B cell (primary cell): Measurements from ENCODE around the gene ARPC2. TPM values are rescaled to one million over a fixed set of nuclear protein-coding genes. Genes with fewer than 3 reads are reported as not detected.

Experiments
- ATAC-seq: fragments of 200-7000 bp; cut with Tn5 transposase; one replicate; pipeline ENCODE4 v1.10.0; 2021; ENCODE audit warnings: low read depth, mild to moderate bottlenecking, moderate number of reproducible peaks, moderate library complexity
- CTCF ChIA-PET: fragments of 350-600 bp; sonication (Branson Sonifier 250); formaldehyde crosslinking; loops from one replicate; lab custom pipeline; 2021; ENCODE audit warnings: antibody characterized with exemption, inconsistent platforms; lab: Charles Lee
- POLR2A ChIA-PET: fragments of 350-600 bp; sonication (Branson Sonifier 250); formaldehyde crosslinking; loops from one replicate; lab custom pipeline; 2021; ENCODE audit warnings: antibody characterized with exemption; lab: Charles Lee
- DNase-seq: peaks from one replicate; pipeline ENCODE4 v3.0.0; 2013
- H2AFZ ChIP-seq: 2 replicates; pipeline ENCODE4 v1.6.1; 2012; ENCODE audit warnings: mild to moderate bottlenecking, low read depth, low read length; ENCODE audit not compliant: insufficient read depth, poor library complexity, severe bottlenecking
- H3K27ac ChIP-seq, 2 donors: 1 replicate in 1 of 2; 2 replicates in 1 of 2; pipeline ENCODE4 v1.5.1; 2012 to 2013; ENCODE audit warnings: low read length in 2 of 2, mild to moderate bottlenecking in 2 of 2, moderate library complexity in 1 of 2
- H3K27me3 ChIP-seq, 4 experiments: fragments of 200-600 bp in 1 of 4; sonication (generic) in 1 of 4; replicated peaks in 1 of 4; 1 replicate in 2 of 4; 2 replicates in 2 of 4; pipeline versions ENCODE4 v1.6.1 to v1.7.0; 2013 to 2016; ENCODE audit warnings: low read length in 3 of 4, mild to moderate bottlenecking in 2 of 4, mixed read lengths in 1 of 4, moderate library complexity in 1 of 4; ENCODE audit not compliant: insufficient read depth in 4 of 4, control insufficient read depth in 3 of 4; ENCODE audit errors: control extremely low read depth in 1 of 4
- H3K36me3 ChIP-seq, 2 experiments: replicated peaks in 1 of 2; 1 replicate in 1 of 2; 2 replicates in 1 of 2; pipeline versions ENCODE4 v1.6.1 to v1.7.1; 2013; ENCODE audit warnings: low read length in 1 of 2; ENCODE audit not compliant: insufficient read depth in 2 of 2, control insufficient read depth in 1 of 2; ENCODE audit errors: control extremely low read depth in 1 of 2, extremely low read depth in 1 of 2
- H3K4me1 ChIP-seq, 2 donors: fragments of 200-600 bp in 1 of 2; sonication (generic) in 1 of 2; 1 replicate in 1 of 2; 2 replicates in 1 of 2; pipeline versions ENCODE4 v1.5.1 to v1.6.1; 2013 to 2017; ENCODE audit warnings: low read length in 2 of 2; ENCODE audit not compliant: control insufficient read depth in 2 of 2, insufficient read depth in 2 of 2
- H3K4me2 ChIP-seq: replicated peaks from 2 replicates; pipeline ENCODE3; 2012; ENCODE audit warnings: mild to moderate bottlenecking, low read depth, low read length; ENCODE audit not compliant: poor library complexity, severe bottlenecking
- H3K4me3 ChIP-seq, 5 experiments: fragments of 200-600 bp in 1 of 5; sonication (generic) in 1 of 5; 1 replicate in 3 of 5; 2 replicates in 2 of 5; pipeline versions ENCODE4 v1.5.1 to v1.7.0; 2011 to 2016; ENCODE audit warnings: low read length in 4 of 5, mild to moderate bottlenecking in 4 of 5, low read depth in 2 of 5, control low read depth in 1 of 5, moderate library complexity in 1 of 5; ENCODE audit not compliant: insufficient read depth in 1 of 5; ENCODE audit errors: control extremely low read depth in 1 of 5, extremely low read depth in 1 of 5
- H3K79me2 ChIP-seq: fragments of 200-600 bp; sonication (generic); one replicate; pipeline ENCODE4 v1.6.0; 2016; ENCODE audit warnings: low read length; ENCODE audit not compliant: control insufficient read depth, insufficient read depth
- H3K9ac ChIP-seq: fragments of 200-600 bp; sonication (generic); 2 replicates; pipeline ENCODE4 v1.6.1; 2017; ENCODE audit warnings: mild to moderate bottlenecking, low read length, moderate library complexity
- H3K9me3 ChIP-seq, 3 donors: one replicate each; pipeline versions ENCODE4 v1.6.1 to v1.7.1; 2013; ENCODE audit warnings: low read length in 2 of 3; ENCODE audit not compliant: control insufficient read depth in 2 of 3, insufficient read depth in 1 of 3; ENCODE audit errors: control extremely low read depth in 1 of 3
- H4K20me1 ChIP-seq: 2 replicates; pipeline ENCODE4 v1.6.0; 2012; ENCODE audit warnings: mild to moderate bottlenecking, low read length; ENCODE audit not compliant: insufficient read depth, control insufficient read depth, poor library complexity, severe bottlenecking
- H3K27ac Mint-ChIP-seq: one replicate; pipeline ENCODE4 v1.8.0; 2021; ENCODE audit warnings: mixed read lengths
- H3K27me3 Mint-ChIP-seq: one replicate; pipeline ENCODE4 v1.8.0; 2021; ENCODE audit warnings: mixed read lengths
- H3K4me1 Mint-ChIP-seq: one replicate; pipeline ENCODE4 v1.8.0; 2021; ENCODE audit warnings: mixed read lengths
- H3K4me3 Mint-ChIP-seq: one replicate; pipeline ENCODE4 v1.8.0; 2021; ENCODE audit warnings: mixed read lengths
- H3K9me3 Mint-ChIP-seq: one replicate; pipeline ENCODE4 v1.8.0; 2022; ENCODE audit warnings: mixed read lengths; ENCODE audit not compliant: insufficient read depth
- EZH2 ChIP-seq: IDR thresholded peaks from 2 replicates; pipeline ENCODE4 v1.6.1; 2012; ENCODE audit warnings: borderline replicate concordance, low read depth, mild to moderate bottlenecking, moderate library complexity, low read length; ENCODE audit not compliant: insufficient read depth, poor library complexity, severe bottlenecking
- WGBS: methylation state at CpG from one replicate; pipeline ENCODE4 v1.1.5; 2013; ENCODE audit warnings: missing lambda C conversion rate; ENCODE audit not compliant: insufficient coverage; 5-methylcytosine and 5-hydroxymethylcytosine counted together
- intact Hi-C: fragments of 100-400 bp; cut with micrococcal nuclease; formaldehyde crosslinking; loops from one replicate; pipeline ENCODE4 v1.10.0; 2022
- polyA plus RNA-seq: library from polyadenylated mRNA; depleted of rRNA; stranded (reverse); fragments of >200 nt; gene quantifications from 2 replicates; pipeline ENCODE4 v1.2.3, GENCODE V29; 2012
- total RNA-seq, 2 donors: library from RNA; stranded (reverse); fragments of 120-200 nt in 1 of 2; gene quantifications; 1 replicate in 1 of 2; 2 replicates in 1 of 2; pipeline versions ENCODE4 v1.2.3 to v1.2.4, GENCODE V29; 2013 to 2022
- TF ChIP-seq, protein P1 (sequence below): fragments of 200-600 bp; IDR thresholded peaks from one replicate; pipeline ENCODE4 v1.8.0; 2022; ENCODE audit warnings: antibody characterized with exemption, mild to moderate bottlenecking

ARPC2 gene
- total and polyA plus RNA-seq, 2 donors (not counting 1 experiment from before 2014, with no cell fraction given): 314 to 343 TPM

DNA sequence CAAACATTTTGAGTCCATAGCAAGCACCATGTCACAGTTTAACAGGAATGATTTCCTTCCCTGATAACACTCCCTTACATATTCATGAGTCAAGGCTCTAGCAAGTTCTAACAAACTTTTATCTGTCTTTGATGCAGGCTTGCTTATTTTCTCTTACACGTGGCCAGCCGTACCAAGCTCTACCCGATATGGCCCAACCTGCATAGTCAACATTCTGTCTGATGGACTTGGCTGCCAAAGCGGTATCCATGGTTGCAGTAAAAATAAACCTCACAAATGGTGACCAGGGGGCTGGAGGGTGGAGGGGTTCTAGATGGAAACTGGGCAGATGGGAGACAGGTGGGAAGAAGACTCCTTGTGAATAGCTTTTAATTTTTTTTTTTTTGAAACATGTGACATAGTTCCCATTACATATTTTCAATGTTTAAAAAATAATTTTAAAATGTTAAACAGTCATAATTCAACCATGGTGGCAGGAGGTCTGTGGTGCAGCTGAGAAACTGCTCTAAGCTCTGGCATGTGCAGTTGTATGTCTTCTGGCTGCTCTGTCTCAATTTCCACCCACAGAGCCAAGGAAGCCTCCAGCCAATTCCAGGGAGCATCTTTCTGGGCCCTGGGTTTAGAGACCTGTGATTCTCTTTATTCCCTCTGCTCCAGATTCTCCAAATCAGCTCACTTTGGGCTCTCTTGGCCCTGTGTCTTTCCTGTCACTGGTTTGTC, 29.5 kb upstream of the ARPC2 start:
- no peak overlapping the region for H3K9ac ChIP-seq
- intact Hi-C loops: loop anchor here (2.0 kb wide), 1 partner anchor 41 kb away; no protein-coding TSS in a partner anchor
- DNase-seq (no peak), ATAC-seq (no peak)
- no peak overlapping the region for H3K27ac Mint-ChIP-seq
- peaks cover 3% of the 10 kb centered on the region for H3K27me3 Mint-ChIP-seq
- H3K27me3 ChIP-seq: peaks cover 0 to 5% (median 2%) of the 10 kb centered on the region in 4 experiments
- H3K36me3 ChIP-seq: no peaks in the 10 kb centered on the region
- peaks cover 6% of the 10 kb centered on the region for H3K4me1 Mint-ChIP-seq
- no peak overlapping the region for H3K4me2 ChIP-seq
- no peaks in the 10 kb centered on the region for H4K20me1 ChIP-seq
- no peak overlapping the region for H2AFZ ChIP-seq
- H3K79me2 ChIP-seq: no peaks in the 10 kb centered on the region
- no peaks in the 10 kb centered on the region for H3K9me3 ChIP-seq
- H3K4me3 Mint-ChIP-seq: no peak overlapping the region
- WGBS: 92% methylated on average over 3 of the region's 4 CpGs
- H3K9me3 Mint-ChIP-seq: no peaks in the 10 kb centered on the region
- POLR2A ChIA-PET: no interaction called here
- H3K4me1 ChIP-seq: peaks cover 2 to 7% of the 10 kb centered on the region in 2 donors
- H3K27ac ChIP-seq: no peak overlapping the region
- H3K4me3 ChIP-seq: no peak overlapping the region
- TF ChIP-seq, protein P1, sequence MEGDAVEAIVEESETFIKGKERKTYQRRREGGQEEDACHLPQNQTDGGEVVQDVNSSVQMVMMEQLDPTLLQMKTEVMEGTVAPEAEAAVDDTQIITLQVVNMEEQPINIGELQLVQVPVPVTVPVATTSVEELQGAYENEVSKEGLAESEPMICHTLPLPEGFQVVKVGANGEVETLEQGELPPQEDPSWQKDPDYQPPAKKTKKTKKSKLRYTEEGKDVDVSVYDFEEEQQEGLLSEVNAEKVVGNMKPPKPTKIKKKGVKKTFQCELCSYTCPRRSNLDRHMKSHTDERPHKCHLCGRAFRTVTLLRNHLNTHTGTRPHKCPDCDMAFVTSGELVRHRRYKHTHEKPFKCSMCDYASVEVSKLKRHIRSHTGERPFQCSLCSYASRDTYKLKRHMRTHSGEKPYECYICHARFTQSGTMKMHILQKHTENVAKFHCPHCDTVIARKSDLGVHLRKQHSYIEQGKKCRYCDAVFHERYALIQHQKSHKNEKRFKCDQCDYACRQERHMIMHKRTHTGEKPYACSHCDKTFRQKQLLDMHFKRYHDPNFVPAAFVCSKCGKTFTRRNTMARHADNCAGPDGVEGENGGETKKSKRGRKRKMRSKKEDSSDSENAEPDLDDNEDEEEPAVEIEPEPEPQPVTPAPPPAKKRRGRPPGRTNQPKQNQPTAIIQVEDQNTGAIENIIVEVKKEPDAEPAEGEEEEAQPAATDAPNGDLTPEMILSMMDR: no peak
- TF ChIP-seq EZH2: no peak
- CTCF ChIA-PET: interaction anchor here (0.5 to 3.2 kb wide), 12 partner anchors 12 to 223 kb away, joined by 3 to 10 read pairs (median 4); partner anchors contain the start of genes AAMP, CATIP and PNKD

DNA sequence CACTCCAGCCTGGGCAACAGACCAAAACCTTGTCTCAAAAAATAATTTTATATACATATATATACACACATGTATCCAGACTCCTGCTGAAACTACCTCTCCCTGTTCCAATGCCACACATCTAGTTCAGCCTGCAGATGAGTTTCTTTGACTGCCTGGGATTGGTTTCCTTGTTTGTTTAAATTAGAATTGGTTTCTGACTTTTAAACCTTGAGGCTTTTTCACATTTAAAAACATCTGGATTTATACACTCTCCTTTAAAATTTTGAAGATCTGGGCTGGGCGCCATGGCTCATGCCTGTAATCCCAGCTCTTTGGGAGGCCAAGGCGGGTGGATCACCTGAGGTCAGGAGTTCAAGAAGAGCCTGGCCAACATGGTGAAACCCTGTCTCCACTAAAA, 28.5 kb upstream of the ARPC2 start:
- no peaks in the 10 kb centered on the region for H3K79me2 ChIP-seq
- DNase-seq (no peak), ATAC-seq (no peak)
- peaks cover 2 to 7% of the 10 kb centered on the region in 2 donors for H3K4me1 ChIP-seq
- ChIA-PET POLR2A (no interaction called here), CTCF (interaction anchor here (0.9 to 3.2 kb wide), 6 partner anchors 46 to 168 kb away, joined by 4 to 10 read pairs (median 7); partner anchors contain the start of genes AAMP, CATIP and PNKD)
- intact Hi-C loops: no loop called here
- no peak overlapping the region for H3K4me3 Mint-ChIP-seq
- H3K27ac ChIP-seq: no peak overlapping the region
- no peaks in the 10 kb centered on the region for H3K27me3 Mint-ChIP-seq
- H3K4me3 ChIP-seq: no peak overlapping the region
- H2AFZ ChIP-seq: no peak overlapping the region
- TF ChIP-seq EZH2: no peak
- TF ChIP-seq, protein P1: no peak
- H3K36me3 ChIP-seq: no peaks in the 10 kb centered on the region
- no peak overlapping the region for H3K4me2 ChIP-seq
- H3K9me3 ChIP-seq: no peaks in the 10 kb centered on the region
- H3K27ac Mint-ChIP-seq: no peak overlapping the region
- no peaks in the 10 kb centered on the region for H4K20me1 ChIP-seq
- no peak overlapping the region for H3K9ac ChIP-seq
- 100% methylated on average over 2 of the region's 2 CpGs for WGBS
- no peaks in the 10 kb centered on the region for H3K9me3 Mint-ChIP-seq
- H3K27me3 ChIP-seq: no peaks in the 10 kb centered on the region
- peaks cover 6% of the 10 kb centered on the region for H3K4me1 Mint-ChIP-seq
